ENCODE measurements around the gene CBFA2T3. TPM values are rescaled to one million over a fixed set of nuclear protein-coding genes. Genes with fewer than 3 reads are reported as not detected.
A peak's percentile ranks its signal among the peaks of the same experiment; 100 is the strongest.

The CBFA2T3 gene
- total and polyA plus RNA-seq, 2 of the 13 experiments (the other 11 are each of a cell fraction or from before 2014, with no cell fraction given), result 0.05 TPM; not detected in 1

DNA sequence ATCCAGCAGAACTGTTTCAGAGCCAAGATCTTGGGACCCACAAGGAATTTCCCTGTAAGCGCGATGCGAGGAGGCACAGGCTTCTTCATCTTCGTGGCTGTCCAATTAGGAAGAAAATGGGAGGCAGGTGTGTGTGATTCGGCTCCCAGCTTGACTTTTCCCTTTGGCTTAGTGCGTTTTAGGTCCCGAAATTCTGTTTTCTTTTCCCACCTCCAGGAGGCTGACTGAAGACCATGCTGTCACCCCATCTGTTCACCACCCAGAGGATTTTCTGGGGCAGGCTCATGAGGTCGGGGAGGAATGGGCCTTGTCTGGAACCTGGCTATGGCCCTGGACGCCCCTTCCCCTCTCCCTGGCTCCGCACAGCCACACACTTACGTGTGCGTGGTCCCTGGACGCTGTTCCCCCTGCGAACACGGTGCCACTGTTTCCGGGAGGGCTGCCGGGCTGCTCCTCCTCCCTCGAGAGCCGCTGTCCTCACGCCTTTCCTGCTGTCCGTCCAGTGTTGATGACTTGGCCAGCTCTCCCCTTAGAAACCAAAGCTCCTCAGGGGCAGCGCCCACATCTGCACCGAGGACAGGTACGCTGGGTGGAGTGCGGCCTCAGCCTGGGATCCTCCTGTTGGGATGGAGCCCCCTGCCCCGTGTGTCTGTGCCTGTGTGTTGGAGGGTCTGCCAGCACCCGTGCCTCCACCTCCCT is 107.9 kb downstream of the CBFA2T3 start:
- in situ Hi-C loops (cut with HindIII; ENCODE audit: extremely low pct_ligation_motif_present, low pct_unique_long_range_greater_than_20kb), result no loop called here
- H2AFZ ChIP-seq (ENCODE audit: low read length), result no peak overlapping the region
- FAIRE-seq (no peak), ATAC-seq (no peak), DNase-seq (ENCODE audit: low spot score) (no peak)
- BruUV-seq (replicated peaks), result no TSS peak
- no peaks in the 10 kb centered on the region for H3K9me3 ChIP-seq (ENCODE audit: low read length)
- no peaks in the 10 kb centered on the region for H3K36me3 ChIP-seq (replicated peaks in 1 of 2; ENCODE audit: control insufficient read depth in 1 of 2, insufficient read depth in 2 of 2, low read length in 2 of 2)
- no peak for TF ChIP-seq ZBTB26 (CRISPR knock-in tag; IDR thresholded peaks at IDR 0.05; ENCODE audit: borderline replicate concordance)
- TF ChIP-seq EZH2 (conservative IDR thresholded peaks at IDR 0.05; ENCODE audit: low read depth, low read length), result peak; percentile 82; the same call in 1 of the 2 replicates
- peaks cover 53 to 88% of the 10 kb centered on the region in 2 experiments for H3K27me3 ChIP-seq (ENCODE audit: control insufficient read depth in 1 of 2, insufficient read depth in 2 of 2, low read length in 2 of 2)
- intact Hi-C loops (cut with micrococcal nuclease; ENCODE audit: unreplicated experiment), result no loop called here
- no peak overlapping the region for H3K4me3 ChIP-seq (replicated peaks in 1 of 3; ENCODE audit: insufficient read depth in 1 of 3, low read depth in 2 of 3, low read length in 3 of 3)
- CTCF ChIA-PET (ENCODE audit: low intra/inter-chr PET ratio, low total read pairs), result no interaction called here
- no peaks in the 10 kb centered on the region for H3K79me2 ChIP-seq (ENCODE audit: insufficient read depth, low read length)
- H3K4me2 ChIP-seq (ENCODE audit: low read depth, low read length), result no peak overlapping the region
- H4K20me1 ChIP-seq (ENCODE audit: insufficient read depth, low read length), result 0 out of 2 replicates have a peak, but pooled peaks cover 4% of the 10 kb centered on the region
- no peaks in the 10 kb centered on the region for H3K4me1 ChIP-seq (ENCODE audit: insufficient read depth, low read length)
- WGBS (ENCODE audit: low lambda C conversion rate), result 29% methylated on average over 25 of the region's 27 CpGs
- POLR2A ChIA-PET, result no interaction called here
- H3K9ac ChIP-seq (ENCODE audit: insufficient read depth, low read depth, low read length), result no peak overlapping the region
- H3K27ac ChIP-seq (ENCODE audit: extremely low read length, insufficient read depth, low read length), result no peak overlapping the region

- DNase-seq (ENCODE audit: low spot score), result no peak
- Histone ChIP-seq H3K9ac (ENCODE audit: insufficient read depth, low read depth, low read length) (no peak overlapping the region), H3K4me3 (replicated peaks in 1 of 3; ENCODE audit: insufficient read depth in 1 of 3, low read depth in 2 of 3, low read length in 3 of 3) (no peak overlapping the region), H2AFZ (ENCODE audit: low read length) (no peak overlapping the region), H4K20me1 (ENCODE audit: insufficient read depth, low read length) (no peaks in the 10 kb centered on the region), H3K27me3 (ENCODE audit: control insufficient read depth in 1 of 2, insufficient read depth in 2 of 2, low read length in 2 of 2) (peaks cover 39 to 74% of the 10 kb centered on the region in 2 experiments), H3K4me2 (ENCODE audit: low read depth, low read length) (no peak overlapping the region), H3K79me2 (ENCODE audit: insufficient read depth, low read length) (no peaks in the 10 kb centered on the region), H3K4me1 (ENCODE audit: insufficient read depth, low read length) (no peaks in the 10 kb centered on the region), H3K36me3 (replicated peaks in 1 of 2; ENCODE audit: control insufficient read depth in 1 of 2, insufficient read depth in 2 of 2, low read length in 2 of 2) (no peaks in the 10 kb centered on the region), H3K27ac (ENCODE audit: extremely low read length, insufficient read depth, low read length) (no peak overlapping the region), H3K9me3 (ENCODE audit: low read length) (no peaks in the 10 kb centered on the region)
- ChIA-PET CTCF (ENCODE audit: low intra/inter-chr PET ratio, low total read pairs) (no interaction called here), POLR2A (no interaction called here)
- no peak for ATAC-seq
- intact Hi-C loops (cut with micrococcal nuclease; ENCODE audit: unreplicated experiment) (no loop called here), in situ Hi-C loops (cut with HindIII; ENCODE audit: extremely low pct_ligation_motif_present, low pct_unique_long_range_greater_than_20kb) (no loop called here)
- BruUV-seq (replicated peaks), result no TSS peak
- WGBS (ENCODE audit: low lambda C conversion rate), result 20% methylated on average over 17 of the region's 24 CpGs
- FAIRE-seq, result no peak
- TF ChIP-seq ATF7-NPFF (CRISPR knock-in tag; IDR thresholded peaks at IDR 0.05; ENCODE audit: low read depth) (no peak), PHF5A (CRISPR knock-in tag; IDR thresholded peaks at IDR 0.05; ENCODE audit: low read depth, unreplicated experiment) (no peak), ZNF33A (CRISPR knock-in tag; IDR thresholded peaks at IDR 0.05; ENCODE audit: borderline replicate concordance) (no peak), ZNF691 (CRISPR knock-in tag; IDR thresholded peaks at IDR 0.05; ENCODE audit: borderline replicate concordance, low read depth) (no peak), NFYC (CRISPR knock-in tag; IDR thresholded peaks at IDR 0.05) (no peak), ZNF768 (CRISPR knock-in tag; IDR thresholded peaks at IDR 0.05) (0 out of 2 replicates have a peak, but pooled peaks have one; percentile 12), ZBTB7B (CRISPR knock-in tag; IDR thresholded peaks at IDR 0.05) (no peak), GLMP (CRISPR knock-in tag; IDR thresholded peaks at IDR 0.05; ENCODE audit: borderline replicate concordance) (no peak)
- TF ChIP-seq, protein P1, sequence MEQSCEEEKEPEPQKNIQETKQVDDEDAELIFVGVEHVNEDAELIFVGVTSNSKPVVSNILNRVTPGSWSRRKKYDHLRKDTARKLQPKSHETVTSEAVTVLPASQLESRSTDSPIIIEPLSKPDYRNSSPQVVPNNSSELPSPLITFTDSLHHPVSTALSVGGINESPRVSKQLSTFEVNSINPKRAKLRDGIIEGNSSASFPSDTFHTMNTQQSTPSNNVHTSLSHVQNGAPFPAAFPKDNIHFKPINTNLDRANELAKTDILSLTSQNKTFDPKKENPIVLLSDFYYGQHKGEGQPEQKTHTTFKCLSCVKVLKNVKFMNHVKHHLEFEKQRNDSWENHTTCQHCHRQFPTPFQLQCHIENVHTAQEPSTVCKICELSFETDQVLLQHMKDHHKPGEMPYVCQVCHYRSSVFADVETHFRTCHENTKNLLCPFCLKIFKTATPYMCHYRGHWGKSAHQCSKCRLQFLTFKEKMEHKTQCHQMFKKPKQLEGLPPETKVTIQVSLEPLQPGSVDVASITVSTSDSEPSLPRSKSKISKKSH (CRISPR knock-in tag; IDR thresholded peaks at IDR 0.05; ENCODE audit: borderline replicate concordance), result peak; percentile 41; the same call in 1 of the 2 replicates
These were observed 109.3 kb downstream of the CBFA2T3 start for GRCh38 chr16:88867581-88868246.

Data from HepG2 (cell line).